Osteoblast (primary cell): Measurements from ENCODE around the gene GOLGA6L2. TPM values are rescaled to one million over a fixed set of nuclear protein-coding genes. Genes with fewer than 3 reads are reported as not detected.
"Not testable (repeated sequence)": the region's sequence is repeated elsewhere in the genome, so short reads cannot be mapped to it uniquely, and the experiment has no call there.

Experiments
- DNase-seq: peaks from one replicate; pipeline ENCODE4 v3.0.0; 2011; ENCODE audit warnings: low spot score, mixed read lengths; ENCODE audit not compliant: insufficient read length; ENCODE audit errors: missing footprints
- H2AFZ ChIP-seq: 2 replicates; pipeline ENCODE4 v1.6.0; 2011; ENCODE audit warnings: mild to moderate bottlenecking, low read length
- H3K27ac ChIP-seq: 2 replicates; pipeline ENCODE4 v1.5.1; 2011; ENCODE audit warnings: mild to moderate bottlenecking, low read depth, low read length, moderate library complexity
- H3K27me3 ChIP-seq: 2 replicates; pipeline ENCODE4 v1.6.0; 2012; ENCODE audit warnings: mild to moderate bottlenecking, control low read depth, inconsistent platforms, low read length, moderate library complexity; ENCODE audit not compliant: insufficient read depth
- H3K36me3 ChIP-seq: 2 replicates; pipeline ENCODE4 v1.5.1; 2011; ENCODE audit warnings: mild to moderate bottlenecking, low read length, control low read depth, moderate library complexity; ENCODE audit not compliant: insufficient read depth
- H3K4me1 ChIP-seq: 2 replicates; pipeline ENCODE4 v1.5.1; 2011; ENCODE audit warnings: mild to moderate bottlenecking, low read length, control low read depth, moderate library complexity; ENCODE audit not compliant: insufficient read depth
- H3K4me2 ChIP-seq: 2 replicates; pipeline ENCODE4 v1.6.0; 2011; ENCODE audit warnings: mild to moderate bottlenecking, low read length; ENCODE audit not compliant: insufficient read depth
- H3K4me3 ChIP-seq: fragments of 200-600 bp; sonication (generic); 3 replicates; pipeline ENCODE4 v1.5.1; 2012; ENCODE audit warnings: mild to moderate bottlenecking, low read length, inconsistent platforms; ENCODE audit not compliant: insufficient read depth
- H3K79me2 ChIP-seq: 2 replicates; pipeline ENCODE4 v1.6.0; 2012; ENCODE audit warnings: mild to moderate bottlenecking, low read length, control low read depth, inconsistent platforms; ENCODE audit not compliant: insufficient read depth
- H3K9me3 ChIP-seq: 2 replicates; pipeline ENCODE4 v1.5.1; 2011; ENCODE audit warnings: low read depth, low read length, control low read depth
- H4K20me1 ChIP-seq: 2 replicates; pipeline ENCODE4 v1.6.0; 2012; ENCODE audit warnings: mild to moderate bottlenecking, low read length, control low read depth; ENCODE audit not compliant: insufficient read depth
- total RNA-seq: library from RNA; depleted of rRNA; stranded (reverse); fragments of >200 nt; gene quantifications from 2 replicates; pipeline ENCODE4 v1.2.3, GENCODE V29; 2012
- TF ChIP-seq, protein P1 (sequence below): IDR thresholded peaks from 2 replicates; pipeline ENCODE4 v1.5.1; 2011; ENCODE audit warnings: mild to moderate bottlenecking, low read depth, low read length, moderate library complexity; ENCODE audit errors: extremely low read depth

GOLGA6L2 gene
- total RNA-seq, 1 donor: not detected

DNA sequence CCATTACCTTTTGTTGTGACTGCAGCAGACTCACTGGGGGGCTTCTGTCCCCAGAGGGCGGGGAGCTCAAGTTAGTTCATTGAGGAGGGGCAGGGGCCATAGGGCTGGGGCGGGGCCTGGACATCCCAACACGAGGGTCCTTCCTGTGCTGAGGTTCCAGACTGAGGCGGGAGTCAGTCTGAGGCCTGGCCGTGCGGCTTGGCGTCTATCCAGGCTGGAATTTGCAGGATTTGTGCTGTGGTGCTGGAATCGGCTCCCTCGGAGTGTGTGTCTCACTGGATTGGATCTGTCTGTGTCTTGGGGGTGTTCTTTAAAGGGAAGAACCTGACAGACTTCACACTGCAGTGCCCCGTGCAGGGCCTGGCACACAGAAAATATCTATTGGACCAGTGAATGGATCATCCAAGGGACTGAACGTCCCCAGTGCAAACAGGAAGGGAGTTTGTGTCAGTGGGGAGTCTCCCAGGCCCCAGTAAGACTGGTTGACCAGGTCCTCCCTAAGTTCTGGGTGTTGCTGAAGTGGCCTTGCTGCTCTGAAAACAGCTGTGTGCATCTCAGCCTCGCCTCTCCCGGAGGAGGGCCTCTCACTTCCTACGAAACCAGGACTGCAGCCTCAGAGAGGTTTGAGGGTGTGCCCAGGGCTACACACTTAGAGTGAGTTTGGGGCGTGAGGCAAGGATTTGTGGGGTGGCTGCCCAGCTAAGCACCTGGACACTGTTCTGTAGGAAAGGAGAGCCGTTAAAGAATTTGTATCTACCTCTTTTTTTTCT, 26.1 kb downstream of the GOLGA6L2 start:
- no peaks in the 10 kb centered on the region for H3K36me3 ChIP-seq
- H3K27ac ChIP-seq: no peak overlapping the region
- no peak overlapping the region for H3K4me3 ChIP-seq
- DNase-seq: no peak
- H3K4me1 ChIP-seq: peaks cover 5% of the 10 kb centered on the region
- no peaks in the 10 kb centered on the region for H3K27me3 ChIP-seq
- no peaks in the 10 kb centered on the region for H4K20me1 ChIP-seq
- H3K4me2 ChIP-seq: no peak overlapping the region
- H3K9me3 ChIP-seq: no peaks in the 10 kb centered on the region
- TF ChIP-seq, protein P1, sequence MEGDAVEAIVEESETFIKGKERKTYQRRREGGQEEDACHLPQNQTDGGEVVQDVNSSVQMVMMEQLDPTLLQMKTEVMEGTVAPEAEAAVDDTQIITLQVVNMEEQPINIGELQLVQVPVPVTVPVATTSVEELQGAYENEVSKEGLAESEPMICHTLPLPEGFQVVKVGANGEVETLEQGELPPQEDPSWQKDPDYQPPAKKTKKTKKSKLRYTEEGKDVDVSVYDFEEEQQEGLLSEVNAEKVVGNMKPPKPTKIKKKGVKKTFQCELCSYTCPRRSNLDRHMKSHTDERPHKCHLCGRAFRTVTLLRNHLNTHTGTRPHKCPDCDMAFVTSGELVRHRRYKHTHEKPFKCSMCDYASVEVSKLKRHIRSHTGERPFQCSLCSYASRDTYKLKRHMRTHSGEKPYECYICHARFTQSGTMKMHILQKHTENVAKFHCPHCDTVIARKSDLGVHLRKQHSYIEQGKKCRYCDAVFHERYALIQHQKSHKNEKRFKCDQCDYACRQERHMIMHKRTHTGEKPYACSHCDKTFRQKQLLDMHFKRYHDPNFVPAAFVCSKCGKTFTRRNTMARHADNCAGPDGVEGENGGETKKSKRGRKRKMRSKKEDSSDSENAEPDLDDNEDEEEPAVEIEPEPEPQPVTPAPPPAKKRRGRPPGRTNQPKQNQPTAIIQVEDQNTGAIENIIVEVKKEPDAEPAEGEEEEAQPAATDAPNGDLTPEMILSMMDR: no peak
- H2AFZ ChIP-seq: no peak overlapping the region
- H3K79me2 ChIP-seq: no peaks in the 10 kb centered on the region

DNA sequence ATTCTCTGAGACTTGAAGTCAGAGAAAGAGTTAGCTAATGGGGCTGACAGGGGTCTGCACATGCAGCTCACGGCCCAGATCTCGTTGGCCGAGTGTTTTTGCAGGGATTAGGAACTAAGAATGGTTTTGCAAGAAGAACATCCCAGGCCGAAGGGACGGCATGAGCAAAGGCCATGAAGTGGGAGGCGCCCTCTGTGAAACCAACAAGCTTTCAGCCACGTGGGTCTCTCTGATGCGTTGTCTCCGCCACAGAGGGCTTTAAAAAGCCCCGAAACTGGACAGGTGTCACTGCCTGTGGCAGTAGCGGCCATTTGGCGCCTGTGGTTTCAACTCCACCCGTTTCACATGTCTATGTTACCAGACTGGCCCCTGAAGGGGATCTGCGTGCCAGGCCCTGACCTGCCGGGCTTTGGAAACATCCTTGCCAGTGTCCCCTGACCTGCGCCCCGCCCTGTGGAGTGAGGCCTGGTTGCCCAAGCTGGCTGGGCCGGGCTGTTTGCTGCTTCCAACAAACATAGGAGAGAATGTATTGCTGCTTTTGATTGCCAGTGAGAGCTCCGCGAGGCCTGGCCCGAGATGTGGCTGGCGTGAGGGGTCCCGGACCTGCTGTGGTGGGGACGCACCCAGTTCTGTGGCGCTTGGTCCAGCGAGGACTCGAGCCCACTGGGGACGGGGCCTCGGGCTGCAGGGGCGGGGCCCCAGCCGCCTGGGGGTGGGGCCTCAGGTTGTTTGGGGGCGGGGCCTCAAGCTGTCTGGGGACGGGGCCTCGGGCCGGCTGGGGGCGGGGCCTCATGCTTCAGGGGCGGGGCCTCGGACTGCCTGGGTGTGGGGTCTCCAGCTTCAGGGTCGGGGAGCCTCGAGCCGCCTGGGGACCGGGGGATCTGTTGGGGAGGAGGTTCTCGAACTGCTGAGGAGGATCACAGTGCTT, 30.4 kb downstream of the GOLGA6L2 start:
- H2AFZ ChIP-seq: no peak overlapping the region
- DNase-seq: no peak
- no peak overlapping the region for H3K4me2 ChIP-seq
- TF ChIP-seq, protein P1: no peak
- no peaks in the 10 kb centered on the region for H3K4me1 ChIP-seq
- H3K36me3 ChIP-seq: no peaks in the 10 kb centered on the region
- no peaks in the 10 kb centered on the region for H4K20me1 ChIP-seq
- H3K27ac ChIP-seq: no peak overlapping the region
- H3K4me3 ChIP-seq: no peak overlapping the region
- no peaks in the 10 kb centered on the region for H3K9me3 ChIP-seq
- H3K27me3 ChIP-seq: no peaks in the 10 kb centered on the region
- no peaks in the 10 kb centered on the region for H3K79me2 ChIP-seq

DNA sequence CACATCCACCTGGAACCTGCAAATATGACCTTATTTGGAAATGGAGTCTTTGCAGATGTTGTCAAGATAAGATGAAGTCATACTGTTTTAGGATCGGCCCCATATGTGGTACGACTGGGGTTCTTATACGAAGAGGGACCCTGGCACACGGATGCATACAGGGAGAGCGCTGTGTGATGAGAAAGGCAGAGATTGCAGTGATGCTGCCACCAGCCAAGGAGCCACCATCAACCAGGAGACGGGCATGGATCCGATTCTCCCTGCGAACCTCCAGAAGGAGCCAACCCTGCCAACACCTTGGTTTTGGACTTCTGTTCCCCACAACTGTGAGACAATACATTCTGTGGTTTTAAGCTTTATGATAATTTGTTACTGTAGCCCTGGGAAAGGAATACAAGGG, 31.2 kb downstream of the GOLGA6L2 start:
- not testable (repeated sequence) for H3K36me3 ChIP-seq, DNase-seq, H3K79me2 ChIP-seq, H2AFZ ChIP-seq, H3K27me3 ChIP-seq, H3K9me3 ChIP-seq, H3K4me2 ChIP-seq, H4K20me1 ChIP-seq, H3K4me1 ChIP-seq, H3K4me3 ChIP-seq, H3K27ac ChIP-seq

DNA sequence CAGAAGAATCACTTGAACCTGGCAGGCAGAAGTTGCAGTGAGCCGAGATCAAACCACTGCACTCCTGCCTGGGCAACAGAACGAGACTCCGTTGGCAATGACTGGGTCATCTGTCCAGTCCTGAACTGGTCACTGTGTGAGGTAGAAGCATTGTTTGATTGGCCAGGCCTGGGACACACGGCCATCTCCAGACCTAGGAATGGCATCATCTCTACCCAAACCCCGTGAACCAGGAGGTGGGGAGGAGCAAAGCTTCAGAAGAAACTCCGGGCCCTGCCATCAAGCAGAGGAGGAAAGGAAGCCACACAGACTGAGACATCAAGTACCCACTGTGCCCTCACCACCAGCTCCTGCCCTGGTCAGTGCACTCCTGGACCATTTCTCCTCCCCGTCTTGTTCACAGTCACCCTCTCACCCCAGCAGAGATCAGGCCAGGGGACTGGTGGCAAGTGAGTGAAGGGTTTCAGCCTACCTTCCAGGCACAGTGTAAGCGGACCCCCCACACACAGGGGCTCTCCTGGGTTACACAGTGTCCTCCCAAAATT, 31.6 kb downstream of the GOLGA6L2 start:
- no peaks in the 10 kb centered on the region for H4K20me1 ChIP-seq
- no peak overlapping the region for H2AFZ ChIP-seq
- no peak for DNase-seq
- TF ChIP-seq, protein P1: no peak
- H3K4me3 ChIP-seq: no peak overlapping the region
- no peak overlapping the region for H3K27ac ChIP-seq
- no peaks in the 10 kb centered on the region for H3K4me1 ChIP-seq
- no peaks in the 10 kb centered on the region for H3K36me3 ChIP-seq
- no peak overlapping the region for H3K4me2 ChIP-seq
- no peaks in the 10 kb centered on the region for H3K27me3 ChIP-seq
- H3K9me3 ChIP-seq: no peaks in the 10 kb centered on the region
- H3K79me2 ChIP-seq: no peaks in the 10 kb centered on the region

DNA sequence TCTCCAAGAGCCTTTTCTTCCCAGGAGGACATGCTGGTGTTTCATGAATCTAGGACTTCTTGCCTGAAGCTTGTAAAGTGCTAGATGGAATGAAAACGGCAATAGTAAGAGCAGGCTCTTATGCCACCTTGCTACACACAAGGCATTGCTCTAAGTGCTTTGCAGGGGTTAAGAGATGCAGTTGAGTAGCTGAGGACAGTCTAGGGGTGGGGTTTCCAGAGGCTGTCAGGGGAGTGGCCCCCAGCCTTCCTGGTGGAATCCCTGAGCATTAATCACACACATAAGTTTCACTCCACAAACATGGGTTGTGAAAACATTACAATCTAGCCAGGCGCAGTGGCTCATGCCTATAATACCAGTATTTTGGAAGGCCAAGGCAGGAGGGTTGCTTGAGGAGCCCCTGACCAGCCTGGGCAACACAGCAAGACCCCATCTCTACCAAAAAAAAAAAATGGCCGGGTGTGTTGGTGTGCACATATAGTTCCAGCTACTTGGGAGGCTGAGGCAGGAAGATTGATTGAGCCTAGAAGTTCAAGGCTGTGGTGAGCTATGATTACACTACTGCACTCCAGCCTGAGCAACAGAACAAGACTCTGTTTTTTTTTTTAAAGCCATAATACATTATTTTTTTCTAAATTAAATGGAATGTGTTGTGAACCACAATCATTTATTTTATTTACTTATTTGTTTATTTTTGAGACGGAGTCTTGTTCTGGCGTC, 34.0 kb downstream of the GOLGA6L2 start:
- not testable (repeated sequence) for DNase-seq, H3K27me3 ChIP-seq, H3K9me3 ChIP-seq, H3K4me2 ChIP-seq, H3K4me3 ChIP-seq, H2AFZ ChIP-seq, H4K20me1 ChIP-seq, H3K27ac ChIP-seq, H3K4me1 ChIP-seq, H3K79me2 ChIP-seq, H3K36me3 ChIP-seq
